ENCODE measurements around the gene WDR76.

WDR76 gene

DNA sequence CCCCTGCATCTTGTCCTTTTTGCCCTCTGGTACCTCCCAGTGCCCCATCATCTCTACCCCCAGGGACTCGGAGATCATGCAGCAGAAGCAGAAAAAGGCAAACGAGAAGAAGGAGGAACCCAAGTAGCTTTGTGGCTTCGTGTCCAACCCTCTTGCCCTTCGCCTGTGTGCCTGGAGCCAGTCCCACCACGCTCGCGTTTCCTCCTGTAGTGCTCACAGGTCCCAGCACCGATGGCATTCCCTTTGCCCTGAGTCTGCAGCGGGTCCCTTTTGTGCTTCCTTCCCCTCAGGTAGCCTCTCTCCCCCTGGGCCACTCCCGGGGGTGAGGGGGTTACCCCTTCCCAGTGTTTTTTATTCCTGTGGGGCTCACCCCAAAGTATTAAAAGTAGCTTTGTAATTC lies 33.2 kb upstream of the WDR76 start:
- no peak for DNase-seq (ENCODE audit: low read depth)
- H3K4me3 ChIP-seq (ENCODE audit: low read depth, low read length) = peak overlapping the region; percentile 99

GRCh38 chr15:43794269-43795037 lies 32.3 kb upstream of the WDR76 start:
- no peak for TF ChIP-seq CTCF (conservative IDR thresholded peaks at IDR 0.05; ENCODE audit: low read depth, low read length)
- H3K4me3 ChIP-seq (ENCODE audit: low read depth, low read length) = no peak overlapping the region
- DNase-seq (ENCODE audit: low read depth) = peak; percentile 56

More for the DNA sequence above, 33.2 kb upstream of the WDR76 start:
- no peak for TF ChIP-seq CTCF (conservative IDR thresholded peaks at IDR 0.05; ENCODE audit: low read depth, low read length)

- TF ChIP-seq CTCF (conservative IDR thresholded peaks at IDR 0.05; ENCODE audit: low read depth, low read length) = no peak
- DNase-seq (ENCODE audit: low read depth) = no peak
- no peak overlapping the region for H3K4me3 ChIP-seq (ENCODE audit: low read depth, low read length)
Measured at GRCh38 chr15:43795197-43795596, 31.6 kb upstream of the WDR76 start.

DNA sequence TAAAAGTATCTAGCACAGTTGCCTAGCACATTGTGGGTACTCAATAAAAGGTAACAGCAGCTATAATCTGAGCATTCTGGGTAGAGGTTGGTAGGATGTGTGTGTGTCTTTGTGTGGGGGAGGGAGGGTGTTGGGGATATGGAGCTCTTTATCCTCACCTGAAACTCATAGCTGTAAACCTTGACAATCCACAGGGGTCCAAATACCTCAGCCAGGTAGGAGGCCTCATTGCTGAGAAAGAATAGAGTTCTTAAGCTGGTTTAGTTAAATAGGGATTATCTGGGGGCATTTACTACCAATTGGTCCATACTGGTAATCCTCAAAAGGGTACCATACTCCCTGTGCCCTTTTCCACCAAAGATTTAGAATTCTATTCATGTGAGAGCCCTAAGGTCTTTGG lies 30.8 kb upstream of the WDR76 start:
- no peak for TF ChIP-seq CTCF (conservative IDR thresholded peaks at IDR 0.05; ENCODE audit: low read depth, low read length)
- no peak overlapping the region for H3K4me3 ChIP-seq (ENCODE audit: low read depth, low read length)
- no peak for DNase-seq (ENCODE audit: low read depth)

DNA sequence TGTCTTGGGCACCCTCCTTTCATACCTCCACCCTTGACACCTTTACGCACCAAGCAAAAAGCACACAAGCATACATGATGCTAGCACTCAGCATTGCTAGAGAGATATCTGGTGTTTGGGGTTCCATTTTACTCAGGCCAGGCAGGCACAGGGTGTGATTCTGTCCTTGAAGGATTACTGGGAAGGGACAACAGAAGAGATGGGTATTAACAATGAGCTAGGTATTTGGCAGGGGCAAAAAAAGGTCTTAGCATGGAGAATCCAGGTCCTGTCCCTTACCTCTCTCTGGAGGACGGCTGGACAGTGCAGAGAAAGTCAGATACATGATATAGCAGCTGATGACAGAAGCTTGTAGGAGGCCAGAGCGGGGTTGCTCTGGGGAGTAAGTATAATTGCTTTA lies 30.2 kb upstream of the WDR76 start:
- DNase-seq (ENCODE audit: low read depth) = no peak

GRCh38 chr15:43799209-43799944 lies 27.4 kb upstream of the WDR76 start:
- H3K4me3 ChIP-seq (ENCODE audit: low read depth, low read length) = no peak overlapping the region
- TF ChIP-seq CTCF (conservative IDR thresholded peaks at IDR 0.05; ENCODE audit: low read depth, low read length) = no peak
- no peak for DNase-seq (ENCODE audit: low read depth)

More for the DNA sequence above, 30.2 kb upstream of the WDR76 start:
- no peak for TF ChIP-seq CTCF (conservative IDR thresholded peaks at IDR 0.05; ENCODE audit: low read depth, low read length)
- no peak overlapping the region for H3K4me3 ChIP-seq (ENCODE audit: low read depth, low read length)

All from choroid plexus epithelial cell (primary cell).